Islet precursor cell (in vitro differentiated cells): ENCODE results near the gene ACAD10.
A peak's percentile ranks its signal among the peaks of the same experiment; 100 is the strongest.
"Not testable (repeated sequence)": the region's sequence is repeated elsewhere in the genome, so short reads cannot be mapped to it uniquely, and the experiment has no call there.

ENCODE experiments used
- DNase-seq: peaks from one replicate; pipeline ENCODE4 v3.0.0-alpha.2; 2018

The ACAD10 gene

GRCh38 chr12:111685811-111686573 lies at the start of gene ACAD10, which contains the start of gene BRAP:
Gene ACAD10, plus strand, starts transcription at chr12:111686053. Its CDS starts 6,657 bp downstream, at chr12:111692710.
Gene BRAP, minus strand, starts transcription at chr12:111685956. Its CDS starts 164 bp downstream, at chr12:111685792.
- DNase-seq: peak; percentile 99

- DNase-seq: peak; percentile 94
Observed at GRCh38 chr12:111636209-111636945, 49.5 kb upstream of the ACAD10 start.

DNA sequence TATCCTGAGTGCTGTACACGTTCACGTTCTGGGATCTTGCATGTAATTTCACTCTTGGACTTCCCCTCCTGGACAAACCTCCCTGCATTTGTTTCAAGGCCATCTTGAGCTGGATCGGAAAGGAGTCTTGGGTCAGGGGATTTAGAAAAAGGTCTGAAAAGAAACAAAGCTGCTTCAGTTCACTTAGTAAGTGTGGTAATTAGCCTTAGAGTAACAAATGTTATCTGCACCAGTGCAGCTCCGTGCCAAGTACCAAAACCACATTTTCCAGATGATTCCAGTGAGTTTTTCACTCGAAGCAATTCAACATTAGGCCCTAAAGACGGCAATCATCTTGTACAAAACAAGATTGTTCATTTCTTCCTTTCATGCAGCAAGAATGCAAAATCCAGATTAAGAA lies 47.3 kb upstream of the ACAD10 start:
- no peak for DNase-seq

- no peak for DNase-seq
Observed at GRCh38 chr12:111640506-111640905, 45.3 kb upstream of the ACAD10 start.

- DNase-seq: no peak
Observed at GRCh38 chr12:111642681-111643426, 43.0 kb upstream of the ACAD10 start.

- no peak for DNase-seq
Observed at GRCh38 chr12:111643427-111643826, 42.4 kb upstream of the ACAD10 start.

- DNase-seq: peak; percentile 90
Observed at GRCh38 chr12:111645433-111645832, 40.4 kb upstream of the ACAD10 start.

- DNase-seq: no peak
Observed at GRCh38 chr12:111650912-111651311, 34.9 kb upstream of the ACAD10 start.

- not testable (repeated sequence) for DNase-seq
Observed at GRCh38 chr12:111652530-111652929, 33.3 kb upstream of the ACAD10 start.

GRCh38 chr12:111653596-111653995 lies 32.3 kb upstream of the ACAD10 start:
- DNase-seq: no peak

- DNase-seq: no peak
Observed at GRCh38 chr12:111655356-111655755, 30.5 kb upstream of the ACAD10 start.

DNA sequence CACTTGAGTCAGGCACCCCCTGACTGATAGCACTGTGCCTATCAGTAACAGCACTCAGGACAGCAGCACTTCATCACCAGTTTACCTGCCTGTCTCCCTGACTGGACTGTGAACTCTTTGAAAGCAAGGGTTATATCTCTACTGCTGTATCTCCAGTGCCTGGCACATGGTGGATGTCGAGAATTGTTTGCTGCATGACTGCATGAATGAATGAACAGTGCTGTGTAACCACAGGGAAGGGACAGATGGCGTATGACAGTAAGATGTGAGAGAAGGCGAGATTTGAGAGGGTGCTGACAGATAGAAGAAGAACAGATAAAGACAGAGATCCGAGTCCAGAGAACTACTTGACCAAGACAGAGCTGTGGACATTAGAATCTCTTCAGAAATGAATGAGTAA lies 29.8 kb upstream of the ACAD10 start:
- no peak for DNase-seq

- DNase-seq: no peak
Observed at GRCh38 chr12:111664499-111664898, 21.4 kb upstream of the ACAD10 start.

- DNase-seq: no peak
Observed at GRCh38 chr12:111664961-111665865, 20.6 kb upstream of the ACAD10 start.

- DNase-seq: no peak
Observed at GRCh38 chr12:111672822-111673381, 13.0 kb upstream of the ACAD10 start.

DNA sequence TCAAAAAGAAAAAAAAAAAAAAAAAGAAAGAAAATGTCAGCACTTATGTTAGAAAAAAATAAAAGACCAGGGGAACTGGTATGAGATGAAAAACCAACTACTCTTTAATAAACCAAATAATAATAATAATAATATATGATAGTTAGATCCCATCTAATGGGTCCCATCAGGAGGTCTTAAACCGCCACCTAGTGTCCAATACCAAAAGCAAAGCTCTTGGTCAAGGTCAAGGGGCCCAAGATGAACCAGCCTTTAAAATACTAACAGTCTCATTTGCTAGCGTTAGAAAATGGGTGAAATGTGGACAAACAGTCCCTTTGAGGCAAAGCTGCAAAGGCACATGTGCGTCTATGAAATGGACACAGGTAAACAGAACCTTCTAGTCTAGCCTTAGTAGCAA lies 12.3 kb upstream of the ACAD10 start:
- no peak for DNase-seq

GRCh38 chr12:111677186-111677585 lies 8.7 kb upstream of the ACAD10 start:
- no peak for DNase-seq

DNA sequence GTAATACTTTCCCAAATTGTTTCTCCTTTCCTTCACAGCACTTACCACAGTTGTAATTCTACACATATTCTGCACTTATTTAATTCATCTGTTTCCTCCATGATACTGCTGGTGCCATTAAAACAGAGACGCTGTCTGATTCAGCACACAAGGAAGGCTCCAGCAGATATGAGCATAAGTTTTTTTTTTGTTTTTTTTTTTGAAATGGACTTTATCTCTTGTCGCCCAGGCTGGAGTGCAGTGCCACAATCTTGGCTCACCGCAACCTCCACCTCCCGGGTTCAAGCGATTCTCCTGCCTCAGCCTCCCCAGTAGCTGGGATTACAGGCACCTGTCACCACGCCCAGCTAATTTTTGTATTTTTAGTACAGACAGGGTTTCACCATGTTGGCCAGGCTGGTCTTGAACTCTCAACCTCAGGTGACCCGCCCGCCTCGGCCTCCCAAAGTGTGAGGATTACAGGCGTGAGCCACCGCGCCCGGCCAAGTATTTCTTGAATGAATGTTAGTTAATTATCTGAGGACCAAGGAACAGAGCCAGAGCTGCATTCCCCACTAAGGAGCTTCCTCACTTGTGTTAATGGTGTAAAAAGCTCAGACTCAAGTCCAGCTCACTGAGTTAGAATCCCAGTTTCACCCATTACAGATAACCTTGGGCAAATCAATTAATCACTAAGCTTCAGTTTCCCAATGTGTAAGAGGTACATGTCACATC lies 1.2 kb upstream of the ACAD10 start:
- not testable (repeated sequence) for DNase-seq

DNA sequence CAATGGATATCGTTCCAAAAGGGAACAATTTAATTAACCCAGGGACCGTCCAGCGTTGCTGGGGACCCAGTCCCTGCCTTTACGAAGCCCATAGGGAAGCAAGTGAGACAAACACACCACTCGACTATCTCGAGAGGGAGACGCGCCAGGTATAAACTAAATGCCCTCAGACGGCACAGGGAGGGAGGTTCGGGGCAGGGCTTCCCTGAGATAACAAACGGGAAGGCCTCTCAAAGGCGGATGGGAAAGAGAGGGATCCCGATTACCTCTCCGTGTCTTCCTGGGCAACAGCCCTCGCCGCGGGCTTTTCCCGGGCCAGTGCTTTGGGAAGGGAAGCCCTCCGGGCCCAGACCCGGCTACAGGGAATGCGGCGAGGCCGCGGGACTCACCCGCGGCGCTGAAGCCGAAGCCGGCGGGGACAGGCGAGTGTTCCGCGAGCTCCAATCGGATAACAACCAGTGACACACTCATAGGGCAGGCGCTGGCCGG lies 487 bp upstream of the ACAD10 start:
- DNase-seq: no peak

DNA sequence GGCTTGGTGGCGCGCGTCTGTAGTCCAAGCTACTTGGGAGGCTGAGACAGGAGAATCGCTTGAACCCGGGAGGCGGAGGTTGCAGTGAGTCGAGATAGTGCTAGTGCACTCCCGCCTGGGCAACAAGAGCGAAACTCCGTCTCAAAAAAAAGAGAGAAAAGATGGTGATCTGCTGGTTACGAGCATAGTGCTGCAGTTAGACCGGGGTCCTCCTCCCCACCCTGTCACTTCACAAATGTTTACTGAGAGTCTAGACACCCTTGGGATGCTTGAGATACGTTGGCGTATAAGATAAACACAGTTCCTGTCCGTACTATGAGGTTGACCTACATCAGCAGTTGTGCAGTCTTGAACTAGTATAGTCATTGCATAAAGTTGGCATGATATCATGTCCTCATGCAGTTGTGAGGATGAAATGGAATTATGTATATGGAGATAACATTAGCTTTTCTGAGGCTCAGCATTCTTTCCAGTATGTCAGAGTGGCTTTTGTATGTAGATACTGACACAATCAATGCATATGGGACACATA lies 787 bp downstream of the ACAD10 start:
- no peak for DNase-seq

DNA sequence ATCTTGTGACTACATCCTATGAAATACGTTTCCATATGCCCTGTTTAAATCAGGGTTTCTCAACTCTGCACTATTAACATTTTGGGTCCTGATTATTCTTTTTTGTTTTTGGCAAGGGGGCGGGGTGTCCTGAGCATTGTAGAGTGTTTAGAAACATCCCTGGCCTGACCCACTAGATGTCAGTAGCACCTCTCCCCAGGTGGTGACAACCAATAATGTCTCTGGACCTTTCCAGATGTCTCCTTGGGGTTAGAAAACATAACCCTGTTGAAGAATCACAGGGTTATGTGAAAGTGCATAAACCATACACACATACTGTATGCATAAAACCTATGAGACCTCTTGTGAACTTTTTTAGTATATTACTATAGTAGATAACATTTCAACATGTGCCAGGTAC lies 1.4 kb downstream of the ACAD10 start:
- DNase-seq: no peak
